22Rv1 (cell line): ENCODE data around the gene C11orf58.

Experiments
- ZFX ChIP-seq: fragments of 450-650 bp; IDR thresholded peaks from 2 replicates; pipeline ENCODE4 v1.6.1; 2017; ENCODE audit warnings: antibody characterized with exemption, borderline replicate concordance
- TF ChIP-seq, protein P1 (sequence below): fragments of 450-650 bp; IDR thresholded peaks from 2 replicates; pipeline ENCODE4 v1.5.1; 2017; ENCODE audit warnings: mild to moderate bottlenecking

GRCh38 chr11:16797776-16798175, 59.3 kb downstream of the C11orf58 start:
- TF ChIP-seq, protein P1, sequence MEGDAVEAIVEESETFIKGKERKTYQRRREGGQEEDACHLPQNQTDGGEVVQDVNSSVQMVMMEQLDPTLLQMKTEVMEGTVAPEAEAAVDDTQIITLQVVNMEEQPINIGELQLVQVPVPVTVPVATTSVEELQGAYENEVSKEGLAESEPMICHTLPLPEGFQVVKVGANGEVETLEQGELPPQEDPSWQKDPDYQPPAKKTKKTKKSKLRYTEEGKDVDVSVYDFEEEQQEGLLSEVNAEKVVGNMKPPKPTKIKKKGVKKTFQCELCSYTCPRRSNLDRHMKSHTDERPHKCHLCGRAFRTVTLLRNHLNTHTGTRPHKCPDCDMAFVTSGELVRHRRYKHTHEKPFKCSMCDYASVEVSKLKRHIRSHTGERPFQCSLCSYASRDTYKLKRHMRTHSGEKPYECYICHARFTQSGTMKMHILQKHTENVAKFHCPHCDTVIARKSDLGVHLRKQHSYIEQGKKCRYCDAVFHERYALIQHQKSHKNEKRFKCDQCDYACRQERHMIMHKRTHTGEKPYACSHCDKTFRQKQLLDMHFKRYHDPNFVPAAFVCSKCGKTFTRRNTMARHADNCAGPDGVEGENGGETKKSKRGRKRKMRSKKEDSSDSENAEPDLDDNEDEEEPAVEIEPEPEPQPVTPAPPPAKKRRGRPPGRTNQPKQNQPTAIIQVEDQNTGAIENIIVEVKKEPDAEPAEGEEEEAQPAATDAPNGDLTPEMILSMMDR: no peak
- TF ChIP-seq ZFX: no peak
